OCI-LY7 (cell line): ENCODE results near the gene STIM1. TPM values are rescaled to one million over a fixed set of nuclear protein-coding genes. Genes with fewer than 3 reads are reported as not detected.
A peak's percentile ranks its signal among the peaks of the same experiment; 100 is the strongest.

ENCODE experiments used
- BruUV-seq: library from RNA; stranded (reverse); fragments of 400-500 nt; replicated peaks from 2 replicates; lab custom pipeline; 2021; lab: Mats Ljungman, UMichigan
- CTCF ChIA-PET: fragments of 300-600 bp; sonication (Branson Sonifier 250); formaldehyde crosslinking; loops from one replicate; lab custom pipeline; 2022; ENCODE audit warnings: antibody characterized with exemption; ENCODE audit not compliant: unreplicated experiment; lab: Charles Lee
- POLR2A ChIA-PET: fragments of 300-600 bp; sonication (Branson Sonifier 250); formaldehyde crosslinking; loops from one replicate; lab custom pipeline; 2022; ENCODE audit warnings: antibody characterized with exemption; lab: Charles Lee
- DNase-seq: peaks from one replicate; pipeline ENCODE4 v3.0.0-alpha.2; 2015; ENCODE audit warnings: low spot score
- H2AFZ ChIP-seq: fragments of 200-600 bp; sonication (generic), shearing (Covaris generic); 2 replicates; pipeline ENCODE4 v1.6.1; 2014; ENCODE audit warnings: mild to moderate bottlenecking, antibody characterized with exemption, low read length, moderate library complexity
- H3K27ac ChIP-seq: fragments of 200-600 bp; sonication (generic); 2 replicates; pipeline ENCODE4 v1.5.1; 2014; ENCODE audit warnings: mixed run types, low read depth, mild to moderate bottlenecking, moderate library complexity, low read length, inconsistent platforms; ENCODE audit not compliant: poor library complexity, severe bottlenecking
- H3K36me3 ChIP-seq: fragments of 200-600 bp; sonication (generic); 2 replicates; pipeline ENCODE4 v1.6.1; 2014; ENCODE audit warnings: mild to moderate bottlenecking, antibody characterized with exemption, low read length, moderate library complexity, mixed read lengths; ENCODE audit not compliant: insufficient read depth
- H3K4me1 ChIP-seq: fragments of 200-600 bp; sonication (generic); 2 replicates; pipeline ENCODE4 v1.5.1; 2014; ENCODE audit warnings: mild to moderate bottlenecking, low read length; ENCODE audit not compliant: insufficient read depth, poor library complexity, severe bottlenecking
- H3K4me2 ChIP-seq: fragments of 200-600 bp; sonication (generic); 2 replicates; pipeline ENCODE4 v1.6.1; 2014; ENCODE audit warnings: mild to moderate bottlenecking, low read length
- H3K4me3 ChIP-seq: fragments of 200-600 bp; sonication (generic); 2 replicates; pipeline ENCODE4 v1.5.1; 2014; ENCODE audit warnings: mild to moderate bottlenecking, low read depth, low read length; ENCODE audit not compliant: poor library complexity, severe bottlenecking
- H3K79me2 ChIP-seq: fragments of 200-600 bp; sonication (generic); 2 replicates; pipeline ENCODE4 v1.6.1; 2016; ENCODE audit warnings: low read depth, mild to moderate bottlenecking, low read length, moderate library complexity, mixed read lengths; ENCODE audit not compliant: insufficient read depth
- H3K9me2 ChIP-seq: fragments of 200-600 bp; sonication (generic); 2 replicates; pipeline ENCODE4 v1.6.1; 2016; ENCODE audit warnings: mild to moderate bottlenecking, low read length, mixed read lengths; ENCODE audit not compliant: insufficient read depth
- H3K9me3 ChIP-seq: fragments of 200-600 bp; sonication (generic); 2 replicates; pipeline ENCODE4 v1.6.1; 2014; ENCODE audit warnings: mild to moderate bottlenecking, mixed run types, low read length, mixed read lengths
- H4K20me1 ChIP-seq: fragments of 200-600 bp; sonication (generic); 2 replicates; pipeline ENCODE4 v1.6.1; 2014; ENCODE audit warnings: mild to moderate bottlenecking, antibody characterized with exemption, low read length, moderate library complexity, mixed read lengths; ENCODE audit not compliant: insufficient read depth
- EZH2phosphoT487 ChIP-seq: fragments of 200-600 bp; sonication (generic); IDR thresholded peaks from 2 replicates; pipeline ENCODE4 v1.6.1; 2018; ENCODE audit warnings: low read depth, borderline replicate concordance, mild to moderate bottlenecking, mixed run types, antibody characterized with exemption, low read length, moderate library complexity, mixed read lengths
- intact Hi-C: fragments of 100-400 bp; cut with micrococcal nuclease; formaldehyde crosslinking; loops from one replicate; pipeline ENCODE4 v1.10.0; 2022; ENCODE audit not compliant: unreplicated experiment
- total RNA-seq, 2 experiments: library from RNA; depleted of rRNA in 1 of 2; stranded (reverse); fragments of >200 nt in 1 of 2; shearing (Covaris generic) in 1 of 2; gene quantifications; 2 replicates each; pipeline ENCODE4 v1.2.3, GENCODE V29; 2014 to 2022
- TF ChIP-seq, protein P1 (sequence below): fragments of 200-600 bp; sonication (generic); conservative IDR thresholded peaks from 2 replicates; pipeline ENCODE4 v1.5.1; 2014; ENCODE audit warnings: mild to moderate bottlenecking, antibody characterized with exemption, low read length, moderate library complexity, mixed read lengths

Gene STIM1
- total RNA-seq, 2 experiments from 2014 or later, result 21.0 to 49.1 TPM

DNA sequence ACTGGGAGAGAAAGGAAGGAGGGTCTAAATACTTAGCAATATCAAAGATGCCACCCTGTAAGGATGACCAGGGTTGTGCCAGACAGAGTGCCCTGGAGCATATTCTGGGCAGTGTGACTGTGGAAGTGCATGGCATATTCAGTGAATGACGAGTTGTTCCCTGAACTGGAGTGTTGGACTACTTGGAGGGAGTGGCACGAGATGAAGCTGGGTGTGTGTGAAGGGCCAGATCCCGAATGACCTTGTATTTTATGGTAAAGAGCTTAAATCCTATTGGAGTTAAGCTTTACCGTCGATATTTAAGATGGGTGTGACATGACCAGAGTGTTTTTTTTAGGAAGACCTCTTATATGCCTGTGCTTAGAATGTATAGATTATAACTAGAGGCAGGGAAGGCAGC, 48.8 kb downstream of the STIM1 start:
- H3K79me2 ChIP-seq, result peaks cover 33% of the 10 kb centered on the region; the same call in 1 of the 2 replicates
- no peak for TF ChIP-seq EZH2phosphoT487
- TF ChIP-seq, protein P1, sequence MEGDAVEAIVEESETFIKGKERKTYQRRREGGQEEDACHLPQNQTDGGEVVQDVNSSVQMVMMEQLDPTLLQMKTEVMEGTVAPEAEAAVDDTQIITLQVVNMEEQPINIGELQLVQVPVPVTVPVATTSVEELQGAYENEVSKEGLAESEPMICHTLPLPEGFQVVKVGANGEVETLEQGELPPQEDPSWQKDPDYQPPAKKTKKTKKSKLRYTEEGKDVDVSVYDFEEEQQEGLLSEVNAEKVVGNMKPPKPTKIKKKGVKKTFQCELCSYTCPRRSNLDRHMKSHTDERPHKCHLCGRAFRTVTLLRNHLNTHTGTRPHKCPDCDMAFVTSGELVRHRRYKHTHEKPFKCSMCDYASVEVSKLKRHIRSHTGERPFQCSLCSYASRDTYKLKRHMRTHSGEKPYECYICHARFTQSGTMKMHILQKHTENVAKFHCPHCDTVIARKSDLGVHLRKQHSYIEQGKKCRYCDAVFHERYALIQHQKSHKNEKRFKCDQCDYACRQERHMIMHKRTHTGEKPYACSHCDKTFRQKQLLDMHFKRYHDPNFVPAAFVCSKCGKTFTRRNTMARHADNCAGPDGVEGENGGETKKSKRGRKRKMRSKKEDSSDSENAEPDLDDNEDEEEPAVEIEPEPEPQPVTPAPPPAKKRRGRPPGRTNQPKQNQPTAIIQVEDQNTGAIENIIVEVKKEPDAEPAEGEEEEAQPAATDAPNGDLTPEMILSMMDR, result no peak
- H3K4me1 ChIP-seq, result peaks cover 62% of the 10 kb centered on the region
- BruUV-seq, result no TSS peak
- intact Hi-C loops, result no loop called here
- no peak overlapping the region for H2AFZ ChIP-seq
- DNase-seq, result no peak
- H3K4me3 ChIP-seq, result no peak overlapping the region
- H3K9me3 ChIP-seq, result no peaks in the 10 kb centered on the region
- H3K27ac ChIP-seq, result no peak overlapping the region
- no peaks in the 10 kb centered on the region for H3K9me2 ChIP-seq
- POLR2A ChIA-PET, result interaction anchor here (0.7 to 2.1 kb wide), 3 partner anchors 10 to 1132 kb away, joined by 3 to 9 read pairs (median 4); no protein-coding TSS in a partner anchor
- CTCF ChIA-PET, result no interaction called here
- no peaks in the 10 kb centered on the region; the same call in 1 of the 2 replicates for H4K20me1 ChIP-seq
- H3K4me2 ChIP-seq, result no peak overlapping the region
- H3K36me3 ChIP-seq, result no peaks in the 10 kb centered on the region

- Histone ChIP-seq H2AFZ (no peak overlapping the region), H3K27ac (no peak overlapping the region), H3K4me2 (peak overlapping the region; percentile 13; the same call in 1 of the 2 replicates), H3K79me2 (peaks cover 33% of the 10 kb centered on the region; the same call in 1 of the 2 replicates), H3K4me1 (peaks cover 62% of the 10 kb centered on the region), H3K9me3 (no peaks in the 10 kb centered on the region), H3K36me3 (no peaks in the 10 kb centered on the region), H3K9me2 (no peaks in the 10 kb centered on the region), H4K20me1 (no peaks in the 10 kb centered on the region; the same call in 1 of the 2 replicates), H3K4me3 (no peak overlapping the region)
- no TSS peak for BruUV-seq
- intact Hi-C loops, result no loop called here
- ChIA-PET CTCF (interaction anchor here (0.6 kb wide), 1 partner anchor 15 kb away, joined by 3 read pairs; no protein-coding TSS in a partner anchor), POLR2A (interaction anchor here (0.6 to 2.1 kb wide), 5 partner anchors 9 to 50 kb away, joined by 3 to 9 read pairs (median 4); partner anchors contain the start of gene STIM1)
- DNase-seq, result no peak
- TF ChIP-seq EZH2phosphoT487, result no peak
- TF ChIP-seq, protein P1, result no peak
Measured at GRCh38 chr11:3905080-3905953, 49.9 kb downstream of the STIM1 start.
